ENCODE data around the gene TSKS.

- no peak for TF ChIP-seq CTCF (IDR thresholded peaks at IDR 0.05)
- TF ChIP-seq POLR2A (IDR thresholded peaks at IDR 0.05): no peak
- no peak for TF ChIP-seq EP300 (IDR thresholded peaks at IDR 0.05)
These were observed 40.4 kb upstream of the TSKS start for GRCh38 chr19:49803529-49803856.
